Left colon (tissue), 2 donors: ENCODE data around the gene SEMA3F. TPM values are rescaled to one million over a fixed set of nuclear protein-coding genes. Genes with fewer than 3 reads are reported as not detected.
A peak's percentile ranks its signal among the peaks of the same experiment; 100 is the strongest.
"Not testable (repeated sequence)": the region's sequence is repeated elsewhere in the genome, so short reads cannot be mapped to it uniquely, and the experiment has no call there.

Experiments used
- ATAC-seq: fragments of 200-7000 bp; cut with Tn5 transposase; one replicate; pipeline ENCODE4 v1.9.1; 2020; ENCODE audit warnings: mild to moderate bottlenecking, moderate library complexity
- DNase-seq, 2 donors: peaks; one replicate each; pipeline ENCODE4 v3.0.0-alpha.2; 2020
- intact Hi-C, 2 donors: fragments of 100-400 bp; cut with DNase I in 1 of 2; cut with micrococcal nuclease in 1 of 2; formaldehyde crosslinking; loops; one replicate each; pipeline versions ENCODE4 v1.11.2 to v1.14.0; 2022; cut with DNase I, micrococcal nuclease
- total RNA-seq, 2 donors: library from RNA; stranded (reverse); fragmentation: NEBNext Ultra II Directional; extraction: Animal tissue kit (Norgen Biotek cat#: 25700); gene quantifications; one replicate each; pipeline ENCODE4 v1.2.1, GENCODE V29; 2021
- donor health status: DM: no; HTN: no; CAD: no.
- donor health status: DM: yes; HTN: yes; CAD: no.

SEMA3F gene
- total RNA-seq, 2 donors from 2014 or later = 11.5 to 12.1 TPM

- ATAC-seq = peak; percentile 40
- intact Hi-C loops = no loop called here
- DNase-seq = no peak
Observed at GRCh38 chr3:50201573-50202315, 46.6 kb downstream of the SEMA3F start.

GRCh38 chr3:50202353-50203112 is 47.4 kb downstream of the SEMA3F start:
- DNase-seq = no peak
- intact Hi-C loops = no loop called here
- no peak for ATAC-seq

GRCh38 chr3:50203113-50203808 is 48.1 kb downstream of the SEMA3F start:
- intact Hi-C loops = no loop called here
- DNase-seq (no peak), ATAC-seq (no peak)

- ATAC-seq (no peak), DNase-seq (no peak)
- intact Hi-C loops = no loop called here
Observed at GRCh38 chr3:50203809-50204803, 49.0 kb downstream of the SEMA3F start.

GRCh38 chr3:50204804-50205412 is 49.8 kb downstream of the SEMA3F start, which contains the start of gene SLC38A3:
TSS of gene SLC38A3 (plus strand) at chr3:50205271. CDS start at chr3:50214200, 8,929 bp downstream.
- intact Hi-C loops = no loop called here
- DNase-seq (peak in 1 of 2 donors; percentile 12), ATAC-seq (peak; percentile 62)

- DNase-seq = peak in 1 of 2 donors; percentile 43
- ATAC-seq = peak; percentile 56
- intact Hi-C loops = no loop called here
Observed at GRCh38 chr3:50205413-50206276, 50.5 kb downstream of the SEMA3F start.

GRCh38 chr3:50207359-50208042 is 52.4 kb downstream of the SEMA3F start:
- DNase-seq (no peak), ATAC-seq (no peak)
- intact Hi-C loops = no loop called here

GRCh38 chr3:50208677-50209344 is 53.7 kb downstream of the SEMA3F start:
- ATAC-seq = no peak
- intact Hi-C loops = no loop called here
- no peak for DNase-seq

GRCh38 chr3:50210176-50210509 is 55.0 kb downstream of the SEMA3F start:
- intact Hi-C loops = no loop called here
- no peak for ATAC-seq
- no peak for DNase-seq

GRCh38 chr3:50210510-50211367 is 55.6 kb downstream of the SEMA3F start:
- ATAC-seq (peak; percentile 72), DNase-seq (peak in 1 of 2 donors; percentile 44)
- intact Hi-C loops = no loop called here

- peak; percentile 33 for ATAC-seq
- DNase-seq, intact Hi-C loops: not testable (repeated sequence)
Observed at GRCh38 chr3:50211368-50211717, 56.2 kb downstream of the SEMA3F start.

GRCh38 chr3:50211930-50212329 is 56.8 kb downstream of the SEMA3F start:
- no peak for ATAC-seq
- DNase-seq = no peak
- intact Hi-C loops = no loop called here

GRCh38 chr3:50212502-50212901 is 57.4 kb downstream of the SEMA3F start:
- ATAC-seq (no peak), DNase-seq (no peak)
- intact Hi-C loops = no loop called here

GRCh38 chr3:50212971-50213370 is 57.8 kb downstream of the SEMA3F start:
- no peak for ATAC-seq
- intact Hi-C loops = no loop called here
- DNase-seq = no peak

- DNase-seq (no peak), ATAC-seq (no peak)
- intact Hi-C loops = no loop called here
Observed at GRCh38 chr3:50213373-50213772, 58.2 kb downstream of the SEMA3F start.
